GM12891 (cell line): ENCODE data around the gene USP12.

ENCODE experiments used
- POLR2A ChIP-seq: IDR thresholded peaks from 2 replicates; pipeline ENCODE4 v1.6.1; 2011; ENCODE audit warnings: low read depth, low read length, control low read depth
- POLR2AphosphoS5 ChIP-seq: IDR thresholded peaks from 2 replicates; pipeline ENCODE4 v1.6.1; 2011; ENCODE audit warnings: low read depth, low read length, control low read depth
- TAF1 ChIP-seq: IDR thresholded peaks from 2 replicates; pipeline ENCODE4 v1.6.1; 2011; ENCODE audit warnings: low read depth, low read length, control low read depth

GRCh38 chr13:27101847-27102246 is 69.8 kb downstream of the USP12 start:
- TF ChIP-seq POLR2A = no peak
- no peak for TF ChIP-seq POLR2AphosphoS5
- no peak for TF ChIP-seq TAF1
